Naive thymus-derived CD8-positive, alpha-beta T cell (primary cell): ENCODE results near the gene CEP135. TPM values are rescaled to one million over a fixed set of nuclear protein-coding genes. Genes with fewer than 3 reads are reported as not detected.
"Not testable (repeated sequence)": the region's sequence is repeated elsewhere in the genome, so short reads cannot be mapped to it uniquely, and the experiment has no call there.

Experiments used
- ATAC-seq, 2 donors: fragments of 150-1000 bp; cut with Tn5 transposase in 1 of 2; sonication (Bioruptor Pico), chemical (Tn5 transposase) in 1 of 2; 1 replicate in 1 of 2; 2 replicates in 1 of 2; pipeline ENCODE4 v1.10.0; 2021; ENCODE audit warnings: mild to moderate bottlenecking in 2 of 2, moderate library complexity in 2 of 2
- POLR2A ChIA-PET: fragments of 350-600 bp; sonication (Branson Sonifier 250); formaldehyde crosslinking; loops from one replicate; lab custom pipeline; 2021; ENCODE audit warnings: antibody characterized with exemption; lab: Charles Lee
- DNase-seq, 10 donors: peaks; one replicate each; pipeline versions ENCODE4 v3.0.0 to v3.0.0-alpha.2; 2020 to 2022
- H3K27ac Mint-ChIP-seq, 10 donors: one replicate each; pipeline ENCODE4 v1.8.0; 2020 to 2022; ENCODE audit warnings: mild to moderate bottlenecking in 10 of 10, mixed read lengths in 10 of 10, moderate library complexity in 4 of 10, inconsistent platforms in 1 of 10
- H3K27me3 Mint-ChIP-seq, 5 donors: one replicate each; pipeline ENCODE4 v1.8.0; 2021 to 2022; ENCODE audit warnings: mixed read lengths in 5 of 5
- H3K36me3 Mint-ChIP-seq, 3 donors: one replicate each; pipeline ENCODE4 v1.8.0; 2020 to 2022; ENCODE audit warnings: mixed read lengths in 3 of 3, mild to moderate bottlenecking in 2 of 3, inconsistent platforms in 1 of 3
- H3K4me1 Mint-ChIP-seq, 4 donors: one replicate each; pipeline ENCODE4 v1.8.0; 2021 to 2022; ENCODE audit warnings: mixed read lengths in 4 of 4
- H3K4me3 Mint-ChIP-seq, 10 donors: one replicate each; pipeline ENCODE4 v1.8.0; 2020 to 2022; ENCODE audit warnings: mild to moderate bottlenecking in 10 of 10, mixed read lengths in 10 of 10, moderate library complexity in 6 of 10, inconsistent platforms in 1 of 10
- H3K9me3 Mint-ChIP-seq, 9 donors: one replicate each; pipeline ENCODE4 v1.8.0; 2020 to 2022; ENCODE audit warnings: mixed read lengths in 9 of 9, mild to moderate bottlenecking in 3 of 9, inconsistent platforms in 1 of 9, moderate library complexity in 1 of 9
- polyA plus RNA-seq, 3 donors: library from polyadenylated mRNA; unstranded; fragments of 300-500 nt; fragmentation: Illumina TruSeq; gene quantifications; one replicate each; pipeline ENCODE4 v1.2.3, GENCODE V29; 2021
- total RNA-seq, 8 experiments: library from RNA in 2 of 8; stranded (reverse) in 2 of 8; gene quantifications; one replicate each; pipeline ENCODE4 v1.2.3 and lab custom pipeline; 2021 to 2026

The CEP135 gene
- total and polyA plus RNA-seq, 5 experiments from 2014 or later, result 7.9 to 31.5 (median 13.8) TPM

DNA sequence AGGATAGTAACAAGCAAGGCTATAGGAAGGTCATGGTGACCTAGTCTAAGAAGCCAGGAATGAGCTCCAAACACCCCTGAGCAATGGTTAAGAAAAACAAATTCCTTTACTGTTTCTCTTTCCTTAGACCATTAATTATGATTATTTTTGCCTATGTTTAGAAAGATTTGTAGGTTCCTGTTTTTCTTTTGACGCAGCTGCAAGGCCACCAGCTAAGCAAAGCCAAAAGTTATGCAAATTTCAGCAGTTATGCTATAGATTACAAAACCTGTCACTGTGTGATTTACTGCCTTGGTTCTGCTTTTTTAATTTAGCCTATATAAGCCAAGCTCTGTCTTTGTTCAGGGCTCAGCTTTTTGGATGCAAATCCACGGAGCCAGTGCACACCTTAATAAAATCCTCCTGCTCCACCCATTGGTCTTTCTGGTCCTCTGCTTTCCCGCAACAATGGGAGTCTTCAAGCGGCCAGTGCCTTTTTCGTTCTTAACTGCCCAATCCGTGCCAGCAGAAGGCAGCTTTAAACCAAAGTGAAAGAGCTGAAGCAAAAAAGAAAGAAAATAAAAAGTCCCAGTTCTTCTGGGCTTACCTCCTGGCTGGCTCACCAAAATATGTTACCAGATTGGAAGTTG lies 1.4 kb upstream of the CEP135 start:
- POLR2A ChIA-PET, result interaction anchor here (0.6 to 3.5 kb wide), 10 partner anchors 10 to 1060 kb away, joined by 3 to 19 read pairs (median 8); partner anchors contain the start of genes AASDH, NOA1, PAICS and POLR2B
- Mint-ChIP-seq H3K27me3 (no peaks in the 10 kb centered on the region), H3K4me3 (peak overlapping the region; percentile 82 to 99 (median 90)), H3K9me3 (peaks cover 0 to 12% (median 0%) of the 10 kb centered on the region in 9 donors), H3K36me3 (peaks cover 5 to 6% (median 5%) of the 10 kb centered on the region in 3 donors), H3K27ac (peak overlapping the region; percentile 85 to 98 (median 96)), H3K4me1 (peaks cover 26 to 52% (median 38%) of the 10 kb centered on the region in 4 donors)
- peak in 2 of 10 donors; percentile 7 to 18 for DNase-seq
- ATAC-seq, result peak; percentile 0 to 4

DNA sequence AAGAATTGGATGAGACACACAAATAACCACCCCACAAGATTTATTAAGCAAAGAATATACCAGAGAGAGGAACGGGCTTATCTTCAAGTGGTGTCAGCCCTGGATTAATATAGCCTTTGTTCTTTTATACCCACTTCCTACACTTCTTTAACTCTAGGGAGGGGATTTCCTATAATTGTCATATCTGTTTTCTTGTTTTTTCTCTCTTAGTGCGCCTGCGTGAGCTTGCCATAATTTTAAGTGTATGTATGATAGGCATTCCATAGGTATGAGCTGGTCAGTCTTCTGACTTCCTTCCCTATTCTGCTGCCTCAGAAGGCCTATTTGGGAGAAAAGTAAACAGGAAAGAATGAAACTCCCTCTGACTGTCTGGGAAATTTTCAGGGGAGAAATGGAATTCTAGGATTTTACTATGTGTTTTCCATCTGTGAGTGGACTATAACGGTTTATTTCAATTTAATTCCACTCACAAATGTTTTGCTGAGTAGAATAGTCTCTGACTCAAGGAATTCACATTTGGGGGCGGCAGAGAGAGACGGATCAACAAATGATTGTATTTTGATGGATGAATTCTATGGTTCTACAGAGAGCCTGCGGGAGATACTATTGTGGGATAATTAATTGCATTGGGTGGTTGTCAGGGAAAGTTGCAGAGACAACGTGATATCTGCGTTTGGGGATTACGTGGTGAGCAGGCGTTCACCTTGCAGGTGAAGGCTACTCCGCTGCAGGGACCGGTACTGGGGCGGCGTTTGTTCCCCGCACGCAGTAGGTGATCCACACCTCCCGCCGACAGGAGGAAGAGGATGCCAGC lies 626 bp upstream of the CEP135 start:
- POLR2A ChIA-PET, result interaction anchor here (0.6 to 3.5 kb wide), 18 partner anchors 9 to 1030 kb away, joined by 3 to 19 read pairs (median 4); partner anchors contain the start of genes AASDH, NOA1, PAICS and POLR2B
- Mint-ChIP-seq H3K4me1 (peaks cover 26 to 56% (median 39%) of the 10 kb centered on the region in 4 donors), H3K27me3 (no peaks in the 10 kb centered on the region), H3K27ac (peak overlapping the region; percentile 85 to 98 (median 96)), H3K9me3 (peaks cover 0 to 12% (median 0%) of the 10 kb centered on the region in 9 donors), H3K4me3 (peak overlapping the region; percentile 82 to 99 (median 90)), H3K36me3 (peaks cover 5 to 13% (median 6%) of the 10 kb centered on the region in 3 donors)
- DNase-seq, result peak; percentile 17 to 79 (median 52)
- ATAC-seq, result peak; percentile 57 to 71

- Mint-ChIP-seq H3K9me3 (peaks cover 0 to 7% (median 0%) of the 10 kb centered on the region in 9 donors), H3K36me3 (peaks cover 4 to 25% (median 9%) of the 10 kb centered on the region in 3 donors), H3K4me1 (peaks cover 26 to 56% (median 39%) of the 10 kb centered on the region in 4 donors), H3K27me3 (no peaks in the 10 kb centered on the region), H3K27ac (peak overlapping the region; percentile 88 to 97 (median 94)), H3K4me3 (peak overlapping the region; percentile 82 to 99 (median 90))
- ATAC-seq (no peak), DNase-seq (peak in 1 of 10 donors; percentile 48)
- POLR2A ChIA-PET, result interaction anchor here (0.5 to 3.5 kb wide), 10 partner anchors 15 to 1032 kb away, joined by 3 to 19 read pairs (median 6); partner anchors contain the start of genes AASDH, NOA1, PAICS and POLR2B
Observed at GRCh38 chr4:55949482-55949802, 697 bp downstream of the CEP135 start.

- H3K4me3 Mint-ChIP-seq, result no peak overlapping the region
- H3K27ac Mint-ChIP-seq, result peak overlapping the region in 3 of 10 donors; percentile 6 to 91 (median 28)
- ATAC-seq (no peak), DNase-seq (no peak)
- no peaks in the 10 kb centered on the region for H3K27me3 Mint-ChIP-seq
- POLR2A ChIA-PET, result no interaction called here
- H3K9me3 Mint-ChIP-seq, result no peaks in the 10 kb centered on the region
- peaks cover 23 to 45% (median 40%) of the 10 kb centered on the region in 4 donors for H3K4me1 Mint-ChIP-seq
- peaks cover 8 to 41% (median 14%) of the 10 kb centered on the region in 3 donors for H3K36me3 Mint-ChIP-seq
Observed at GRCh38 chr4:55951191-55951922, 2.6 kb downstream of the CEP135 start.

DNA sequence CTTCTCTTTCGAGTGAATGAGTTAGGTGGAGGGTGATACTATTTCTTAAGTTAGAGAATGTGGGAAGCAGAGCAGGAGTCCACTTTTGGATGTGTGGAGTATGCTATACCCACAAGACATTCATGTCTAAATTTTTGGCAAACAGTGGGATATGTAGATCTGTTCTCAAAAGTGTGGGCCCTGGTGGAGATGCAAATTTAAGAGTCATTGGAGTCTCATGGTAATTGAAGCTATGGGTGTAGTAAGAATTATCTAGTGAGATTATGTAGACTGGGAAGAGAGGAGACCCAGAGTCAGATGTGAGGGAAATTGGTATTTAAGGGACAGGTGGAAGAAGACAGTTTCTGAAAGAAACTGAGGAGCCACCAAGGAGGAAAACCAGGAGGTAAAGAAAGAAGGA lies 7.0 kb downstream of the CEP135 start:
- H3K9me3 Mint-ChIP-seq, result no peaks in the 10 kb centered on the region
- ATAC-seq (no peak), DNase-seq (no peak)
- H3K27me3 Mint-ChIP-seq, result no peaks in the 10 kb centered on the region
- POLR2A ChIA-PET, result no interaction called here
- no peak overlapping the region for H3K4me3 Mint-ChIP-seq
- peak overlapping the region in 3 of 10 donors; percentile 4 to 61 (median 38) for H3K27ac Mint-ChIP-seq
- H3K4me1 Mint-ChIP-seq, result peaks cover 2 to 12% (median 8%) of the 10 kb centered on the region in 4 donors
- H3K36me3 Mint-ChIP-seq, result peaks cover 8 to 84% (median 27%) of the 10 kb centered on the region in 3 donors

GRCh38 chr4:55959655-55960054 lies 10.9 kb downstream of the CEP135 start:
- peaks cover 0 to 6% (median 2%) of the 10 kb centered on the region in 4 donors for H3K4me1 Mint-ChIP-seq
- ATAC-seq (no peak), DNase-seq (no peak)
- H3K36me3 Mint-ChIP-seq, result peaks cover 16 to 92% (median 31%) of the 10 kb centered on the region in 3 donors
- no peaks in the 10 kb centered on the region for H3K9me3 Mint-ChIP-seq
- H3K4me3 Mint-ChIP-seq, result no peak overlapping the region
- POLR2A ChIA-PET, result no interaction called here
- no peak overlapping the region for H3K27ac Mint-ChIP-seq
- H3K27me3 Mint-ChIP-seq, result no peaks in the 10 kb centered on the region

GRCh38 chr4:55964046-55964445 lies 15.3 kb downstream of the CEP135 start:
- ATAC-seq, result no peak
- H3K4me3 Mint-ChIP-seq, result no peak overlapping the region
- no peak overlapping the region for H3K27ac Mint-ChIP-seq
- no peaks in the 10 kb centered on the region for H3K9me3 Mint-ChIP-seq
- peaks cover 13 to 85% (median 35%) of the 10 kb centered on the region in 3 donors for H3K36me3 Mint-ChIP-seq
- POLR2A ChIA-PET, result interaction anchor here (0.7 kb wide), 1 partner anchor 15 kb away, joined by 3 read pairs; the partner anchor contains the start of gene CEP135
- peaks cover 0 to 3% (median 1%) of the 10 kb centered on the region in 4 donors for H3K4me1 Mint-ChIP-seq
- H3K27me3 Mint-ChIP-seq, result no peaks in the 10 kb centered on the region
- no peak for DNase-seq

- Mint-ChIP-seq H3K36me3 (peaks cover 13 to 76% (median 37%) of the 10 kb centered on the region in 3 donors), H3K4me3 (no peak overlapping the region), H3K9me3 (no peaks in the 10 kb centered on the region), H3K27ac (peak overlapping the region in 1 of 10 donors; percentile 15), H3K4me1 (peaks cover 0 to 3% (median 1%) of the 10 kb centered on the region in 4 donors), H3K27me3 (no peaks in the 10 kb centered on the region)
- DNase-seq, result no peak
- ATAC-seq, result no peak
- POLR2A ChIA-PET, result no interaction called here
Observed at GRCh38 chr4:55965585-55965984, 16.8 kb downstream of the CEP135 start.

- POLR2A ChIA-PET, DNase-seq, H3K27me3 Mint-ChIP-seq, ATAC-seq, H3K4me3 Mint-ChIP-seq, H3K27ac Mint-ChIP-seq, H3K9me3 Mint-ChIP-seq, H3K4me1 Mint-ChIP-seq: not testable (repeated sequence)
- H3K36me3 Mint-ChIP-seq, result peaks cover 13 to 75% (median 37%) of the 10 kb centered on the region in 3 donors
Observed at GRCh38 chr4:55966324-55966723, 17.6 kb downstream of the CEP135 start.

DNA sequence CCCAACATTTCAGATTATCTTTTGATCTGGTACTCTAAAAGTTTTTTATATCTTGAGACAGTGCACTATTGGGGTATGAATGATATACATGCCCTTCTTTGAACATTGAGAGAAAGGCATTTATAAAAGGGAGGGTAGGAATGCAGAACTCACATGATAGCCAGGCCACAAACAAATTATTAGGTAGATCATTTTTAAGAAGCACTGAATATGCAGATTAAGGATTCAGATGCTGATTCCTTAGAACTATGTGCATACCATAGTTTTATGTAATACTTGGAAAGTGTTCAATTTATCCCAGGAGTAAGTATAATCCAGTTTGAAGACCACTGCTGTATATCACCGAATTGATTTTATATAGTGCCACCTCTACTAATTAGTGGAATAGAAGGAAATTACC lies 18.6 kb downstream of the CEP135 start:
- H3K4me3 Mint-ChIP-seq, result no peak overlapping the region
- peaks cover 11 to 75% (median 41%) of the 10 kb centered on the region in 3 donors for H3K36me3 Mint-ChIP-seq
- POLR2A ChIA-PET, result no interaction called here

GRCh38 chr4:55973650-55974049 lies 24.9 kb downstream of the CEP135 start:
- no peak for DNase-seq
- no peak for ATAC-seq
- H3K4me3 Mint-ChIP-seq, result no peak overlapping the region
- H3K36me3 Mint-ChIP-seq, result peaks cover 11 to 77% (median 35%) of the 10 kb centered on the region in 3 donors
- POLR2A ChIA-PET, result no interaction called here
- H3K27me3 Mint-ChIP-seq, result no peaks in the 10 kb centered on the region
- peaks cover 0 to 1% (median 0%) of the 10 kb centered on the region in 4 donors for H3K4me1 Mint-ChIP-seq
- H3K27ac Mint-ChIP-seq, result peak overlapping the region in 1 of 10 donors; percentile 66
- H3K9me3 Mint-ChIP-seq, result no peaks in the 10 kb centered on the region

More for the DNA sequence above, 18.6 kb downstream of the CEP135 start:
- H3K9me3 Mint-ChIP-seq, result no peaks in the 10 kb centered on the region
- no peak for ATAC-seq
- H3K27me3 Mint-ChIP-seq, result no peaks in the 10 kb centered on the region
- DNase-seq, result no peak
- peaks cover 0 to 2% (median under 1%) of the 10 kb centered on the region in 4 donors for H3K4me1 Mint-ChIP-seq
- no peak overlapping the region for H3K27ac Mint-ChIP-seq

DNA sequence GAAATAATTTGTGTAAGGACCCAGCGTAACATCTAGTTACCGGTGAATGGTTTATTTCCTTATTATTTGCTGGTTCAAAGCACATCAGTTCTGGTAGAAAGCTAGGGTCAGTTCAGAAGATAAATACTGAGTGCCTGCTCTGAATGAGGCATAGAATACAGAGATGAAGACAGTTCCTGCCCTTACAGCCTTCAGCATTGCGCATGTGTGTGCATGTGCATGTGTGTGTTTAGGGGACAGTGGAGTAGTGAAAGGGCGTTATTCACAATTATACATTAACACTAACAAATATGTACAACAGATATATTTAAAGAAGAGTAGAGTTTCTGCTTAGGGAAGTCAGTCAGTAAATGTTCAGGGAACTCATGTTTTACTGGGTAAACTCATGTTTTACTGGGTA lies 29.1 kb downstream of the CEP135 start:
- Mint-ChIP-seq H3K36me3 (peaks cover 25 to 86% (median 50%) of the 10 kb centered on the region in 3 donors), H3K9me3 (no peaks in the 10 kb centered on the region), H3K4me1 (peaks cover 0 to 1% (median 0%) of the 10 kb centered on the region in 4 donors), H3K4me3 (no peak overlapping the region), H3K27ac (no peak overlapping the region), H3K27me3 (no peaks in the 10 kb centered on the region)
- DNase-seq (no peak), ATAC-seq (no peak)
- POLR2A ChIA-PET, result no interaction called here
